ENCODE data around the gene OSTN.
"Not testable (repeated sequence)": the region's sequence is repeated elsewhere in the genome, so short reads cannot be mapped to it uniquely, and the experiment has no call there.

The OSTN gene

GRCh38 chr3:191275244-191275643 is 76.2 kb downstream of the OSTN start:
- DNase-seq (ENCODE audit: low read depth in 1 of 2, low spot score in 1 of 2); H3K27ac ChIP-seq (replicated peaks); H3K4me3 ChIP-seq (replicated peaks; ENCODE audit: insufficient read depth, low read length); H3K27me3 ChIP-seq (ENCODE audit: insufficient read depth, poor library complexity, severe bottlenecking): not testable (repeated sequence)

- H3K27me3 ChIP-seq (ENCODE audit: insufficient read depth, poor library complexity, severe bottlenecking): no peaks in the 10 kb centered on the region
- H3K27ac ChIP-seq (replicated peaks): no peak overlapping the region
- TF ChIP-seq POLR2AphosphoS5 (IDR thresholded peaks at IDR 0.05; ENCODE audit: low read depth) (no peak), CTCF (IDR thresholded peaks at IDR 0.05; ENCODE audit: insufficient read depth, low read length) (no peak)
Measured at GRCh38 chr3:191275751-191276150, 76.7 kb downstream of the OSTN start.

GRCh38 chr3:191280111-191280510 is 81.1 kb downstream of the OSTN start:
- no peak for DNase-seq (ENCODE audit: low read depth in 1 of 2, low spot score in 1 of 2)
- H3K4me3 ChIP-seq (replicated peaks; ENCODE audit: insufficient read depth, low read length): no peak overlapping the region
- no peak for TF ChIP-seq POLR2AphosphoS5 (IDR thresholded peaks at IDR 0.05; ENCODE audit: low read depth)
- TF ChIP-seq GABPA (IDR thresholded peaks at IDR 0.05; ENCODE audit: low read depth): no peak
- TF ChIP-seq REST (IDR thresholded peaks at IDR 0.05; ENCODE audit: insufficient replicate concordance, low read depth): no peak
- H3K27me3 ChIP-seq (ENCODE audit: insufficient read depth, poor library complexity, severe bottlenecking): no peaks in the 10 kb centered on the region
- H3K27ac ChIP-seq (replicated peaks): no peak overlapping the region

More at GRCh38 chr3:191275751-191276150, 76.7 kb downstream of the OSTN start:
- DNase-seq (ENCODE audit: low read depth in 1 of 2, low spot score in 1 of 2): no peak
- H3K4me3 ChIP-seq (replicated peaks; ENCODE audit: insufficient read depth, low read length): no peak overlapping the region

GRCh38 chr3:191280882-191281281 is 81.8 kb downstream of the OSTN start:
- DNase-seq (ENCODE audit: low read depth in 1 of 2, low spot score in 1 of 2): no peak
- Histone ChIP-seq H3K27me3 (ENCODE audit: insufficient read depth, poor library complexity, severe bottlenecking) (no peaks in the 10 kb centered on the region), H3K27ac (replicated peaks) (no peak overlapping the region), H3K4me3 (replicated peaks; ENCODE audit: insufficient read depth, low read length) (no peak overlapping the region)
- TF ChIP-seq SPI1 (IDR thresholded peaks at IDR 0.05; ENCODE audit: borderline replicate concordance, low read depth) (no peak), GABPA (IDR thresholded peaks at IDR 0.05; ENCODE audit: low read depth) (no peak), POLR2AphosphoS5 (IDR thresholded peaks at IDR 0.05; ENCODE audit: low read depth) (no peak), CTCF (IDR thresholded peaks at IDR 0.05; ENCODE audit: insufficient read depth, low read length) (no peak), REST (IDR thresholded peaks at IDR 0.05; ENCODE audit: insufficient replicate concordance, low read depth) (no peak)

- DNase-seq (ENCODE audit: low read depth in 1 of 2, low spot score in 1 of 2): no peak
- Histone ChIP-seq H3K4me3 (replicated peaks; ENCODE audit: insufficient read depth, low read length) (no peak overlapping the region), H3K27me3 (ENCODE audit: insufficient read depth, poor library complexity, severe bottlenecking) (no peaks in the 10 kb centered on the region), H3K27ac (replicated peaks) (no peak overlapping the region)
- TF ChIP-seq GABPA (IDR thresholded peaks at IDR 0.05; ENCODE audit: low read depth) (no peak), POLR2AphosphoS5 (IDR thresholded peaks at IDR 0.05; ENCODE audit: low read depth) (no peak), CTCF (IDR thresholded peaks at IDR 0.05; ENCODE audit: insufficient read depth, low read length) (no peak), SPI1 (IDR thresholded peaks at IDR 0.05; ENCODE audit: borderline replicate concordance, low read depth) (no peak), REST (IDR thresholded peaks at IDR 0.05; ENCODE audit: insufficient replicate concordance, low read depth) (no peak)
Measured at GRCh38 chr3:191282251-191283185, 83.5 kb downstream of the OSTN start.

Measured in HL-60 (cell line).